Left lobe of liver (tissue), 2 donors: ENCODE measurements around the gene KRABD2.
"Not testable (repeated sequence)": the region's sequence is repeated elsewhere in the genome, so short reads cannot be mapped to it uniquely, and the experiment has no call there.

Experiments
- ATAC-seq: fragments of 200-7000 bp; cut with Tn5 transposase; one replicate; pipeline ENCODE4 v1.9.1; 2020; ENCODE audit warnings: mild to moderate bottlenecking, moderate library complexity
- DNase-seq: peaks from one replicate; pipeline ENCODE4 v3.0.0-alpha.2; 2020; ENCODE audit warnings: low spot score
- donor health status: DM: no; HTN: no; CAD: no; lungs with moderate emphysema.
- donor health status: DM: no; HTN: yes; CAD: no.

KRABD2 gene

GRCh38 chr17:8393470-8394231 is 17.1 kb upstream of the KRABD2 start:
- DNase-seq (no peak), ATAC-seq (peak; percentile 45)

GRCh38 chr17:8392674-8393469 is 16.4 kb upstream of the KRABD2 start:
- ATAC-seq (no peak), DNase-seq (no peak)

GRCh38 chr17:8392274-8392673 is 15.8 kb upstream of the KRABD2 start:
- DNase-seq (no peak), ATAC-seq (no peak)

- ATAC-seq: no peak
- DNase-seq: no peak
Observed at GRCh38 chr17:8391711-8392110, 15.2 kb upstream of the KRABD2 start.

GRCh38 chr17:8387914-8388651 is 11.6 kb upstream of the KRABD2 start:
- DNase-seq (no peak), ATAC-seq (no peak)

- ATAC-seq: no peak
- no peak for DNase-seq
Observed at GRCh38 chr17:8386841-8387240, 10.3 kb upstream of the KRABD2 start.

- ATAC-seq: no peak
- DNase-seq: no peak
Observed at GRCh38 chr17:8384801-8385378, 8.4 kb upstream of the KRABD2 start.

GRCh38 chr17:8383143-8383822 is 6.8 kb upstream of the KRABD2 start, which contains the start of gene RPL26:
RPL26 (minus strand) TSS chr17:8383193; CDS start chr17:8382310, 883 bp downstream.
- peak; percentile 95 for DNase-seq
- peak; percentile 94 for ATAC-seq

GRCh38 chr17:8382880-8383142 is 6.3 kb upstream of the KRABD2 start:
- DNase-seq (no peak), ATAC-seq (peak; percentile 4)

GRCh38 chr17:8382052-8382879 is 5.8 kb upstream of the KRABD2 start:
- DNase-seq (no peak), ATAC-seq (no peak)

- no peak for ATAC-seq
- no peak for DNase-seq
Observed at GRCh38 chr17:8380049-8380448, 3.5 kb upstream of the KRABD2 start.

- DNase-seq, ATAC-seq: not testable (repeated sequence)
Observed at GRCh38 chr17:8378117-8378516, 1.6 kb upstream of the KRABD2 start.

- ATAC-seq: no peak
- no peak for DNase-seq
Observed at GRCh38 chr17:8377422-8377821, 918 bp upstream of the KRABD2 start.

GRCh38 chr17:8375738-8376259 is 705 bp downstream of the KRABD2 start:
- DNase-seq: no peak
- ATAC-seq: no peak

- not testable (repeated sequence) for ATAC-seq, DNase-seq
Observed at GRCh38 chr17:8373856-8374255, 2.6 kb downstream of the KRABD2 start.

GRCh38 chr17:8372422-8372821 is 4.1 kb downstream of the KRABD2 start:
- no peak for ATAC-seq
- no peak for DNase-seq

- DNase-seq (no peak), ATAC-seq (no peak)
Observed at GRCh38 chr17:8371786-8372185, 4.7 kb downstream of the KRABD2 start.

- no peak for DNase-seq
- ATAC-seq: no peak
Observed at GRCh38 chr17:8369944-8370343, 6.6 kb downstream of the KRABD2 start.

GRCh38 chr17:8368193-8368592 is 8.3 kb downstream of the KRABD2 start:
- ATAC-seq: no peak
- no peak for DNase-seq

- ATAC-seq (no peak), DNase-seq (no peak)
Observed at GRCh38 chr17:8366231-8366630, 10.3 kb downstream of the KRABD2 start.
